ENCODE measurements around the gene AMOTL2.

GRCh38 chr3:134325706-134326105 lies 48.5 kb downstream of the AMOTL2 start:
- TF ChIP-seq CTCF (IDR thresholded peaks at IDR 0.05; ENCODE audit: poor library complexity) (no peak), EZH2 (IDR thresholded peaks at IDR 0.05; ENCODE audit: borderline replicate concordance) (no peak), EZH2phosphoT487 (IDR thresholded peaks at IDR 0.05; ENCODE audit: low read depth, severe bottlenecking, unreplicated experiment) (no peak)

All from hepatocyte (in vitro differentiated cells).